HG02852 (cell line): ENCODE results near the gene FBXO41.
A peak's percentile ranks its signal among the peaks of the same experiment; 100 is the strongest.

Experiments used
- ATAC-seq: cut with Tn5 transposase; IDR thresholded peaks from one replicate; pipeline ENCODE4 v1.9.1; 2021; ENCODE audit warnings: mild to moderate bottlenecking, moderate library complexity; ENCODE audit not compliant: unreplicated experiment

The FBXO41 gene

DNA sequence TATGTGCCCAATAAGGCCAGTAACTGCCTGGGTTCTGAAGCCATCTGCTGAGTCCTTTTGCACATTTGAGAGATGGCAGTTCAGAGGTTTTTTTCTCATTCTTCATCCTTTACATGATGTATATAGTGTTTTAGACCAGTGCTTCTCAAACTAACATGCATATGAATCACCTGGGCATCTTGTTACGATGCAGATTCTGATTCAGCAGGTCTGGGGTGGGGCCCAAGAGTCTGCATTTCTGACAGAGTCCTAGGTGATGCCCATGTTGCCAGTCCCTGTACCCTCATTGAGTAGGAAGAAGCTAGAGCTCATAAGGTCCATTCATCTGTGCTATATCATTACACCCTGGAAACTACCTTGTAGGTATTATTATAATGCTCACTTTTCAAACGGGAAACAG lies 66.5 kb downstream of the FBXO41 start:
- ATAC-seq: no peak

- no peak for ATAC-seq
Observed at GRCh38 chr2:73217160-73217559, 67.1 kb downstream of the FBXO41 start.

DNA sequence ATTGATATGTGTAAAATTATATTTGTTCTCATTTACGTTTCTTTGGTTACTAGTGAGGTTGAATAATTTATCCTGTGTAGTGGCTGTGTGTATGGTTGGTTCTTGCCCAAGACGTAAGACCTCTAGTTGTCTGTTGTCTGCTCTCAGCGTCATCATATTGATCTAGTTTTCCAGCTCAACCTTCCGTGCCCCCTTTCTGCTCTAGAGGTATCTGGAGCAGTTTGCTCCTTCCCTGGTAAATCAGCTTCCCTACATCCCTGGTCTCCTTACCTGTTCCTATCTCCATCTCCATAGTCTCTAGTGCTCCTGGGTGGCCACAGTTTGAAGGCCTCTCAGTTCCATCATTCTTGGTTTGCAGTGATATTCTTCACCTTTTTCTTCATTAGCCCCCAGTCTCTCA lies 69.0 kb downstream of the FBXO41 start:
- ATAC-seq: no peak

- peak; percentile 92 for ATAC-seq
Observed at GRCh38 chr2:73214120-73215035, 69.9 kb downstream of the FBXO41 start, which contains the start of gene SMYD5. SMYD5 (plus strand) TSS chr2:73214245; CDS start chr2:73214267, 22 bp downstream.

DNA sequence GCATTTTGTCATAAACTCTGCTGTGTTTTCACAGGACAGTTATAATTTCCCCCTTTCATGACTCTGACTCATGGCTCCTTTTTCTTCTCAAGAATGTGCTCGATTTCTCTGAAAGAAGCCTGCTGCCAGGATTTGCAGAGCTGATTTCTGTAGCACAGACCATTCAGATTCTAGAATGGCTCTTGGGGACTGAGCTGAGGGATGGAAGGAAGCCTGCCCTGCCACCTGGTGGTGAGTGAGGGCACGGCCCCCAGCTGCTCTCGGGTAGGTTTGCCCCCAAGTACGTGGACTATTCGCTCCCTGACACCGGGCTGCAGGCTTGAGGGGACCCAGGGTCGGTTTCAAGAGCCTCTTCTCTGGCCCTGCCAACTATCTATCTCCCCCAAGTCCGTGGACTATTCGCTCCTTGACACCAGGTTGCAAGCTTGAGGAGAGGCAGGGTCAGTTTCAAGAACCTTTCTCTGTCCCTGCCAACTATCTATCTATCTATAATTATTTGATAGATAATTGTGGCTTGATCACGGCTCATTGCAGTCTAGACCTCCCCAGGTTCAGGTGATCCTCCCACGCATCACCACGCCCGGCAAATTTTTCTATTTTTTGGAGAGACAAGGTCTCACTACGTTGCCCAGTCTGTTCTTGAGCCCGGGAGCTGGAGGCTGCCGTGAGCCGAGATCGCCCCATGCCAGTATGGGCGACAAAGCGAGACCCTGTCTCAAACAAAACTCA lies 71.7 kb downstream of the FBXO41 start:
- peak; percentile 62 for ATAC-seq

DNA sequence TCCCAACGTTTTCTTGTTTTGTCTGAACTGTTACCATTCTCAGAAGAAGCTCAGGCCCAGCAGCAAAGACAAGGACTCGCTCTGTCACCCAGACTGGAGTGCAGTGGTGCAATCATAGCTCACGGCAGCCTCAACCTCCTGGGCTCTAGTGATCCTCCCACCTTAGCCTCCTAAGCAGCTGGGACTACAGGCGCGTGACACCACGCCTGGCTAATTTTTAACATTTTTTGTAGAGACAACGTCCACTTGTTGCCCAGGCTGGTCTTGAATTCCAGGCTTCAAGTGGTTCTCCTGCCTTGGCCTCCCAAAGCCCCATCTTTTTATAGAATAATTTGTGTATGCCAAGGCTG lies 72.2 kb downstream of the FBXO41 start:
- ATAC-seq: no peak

DNA sequence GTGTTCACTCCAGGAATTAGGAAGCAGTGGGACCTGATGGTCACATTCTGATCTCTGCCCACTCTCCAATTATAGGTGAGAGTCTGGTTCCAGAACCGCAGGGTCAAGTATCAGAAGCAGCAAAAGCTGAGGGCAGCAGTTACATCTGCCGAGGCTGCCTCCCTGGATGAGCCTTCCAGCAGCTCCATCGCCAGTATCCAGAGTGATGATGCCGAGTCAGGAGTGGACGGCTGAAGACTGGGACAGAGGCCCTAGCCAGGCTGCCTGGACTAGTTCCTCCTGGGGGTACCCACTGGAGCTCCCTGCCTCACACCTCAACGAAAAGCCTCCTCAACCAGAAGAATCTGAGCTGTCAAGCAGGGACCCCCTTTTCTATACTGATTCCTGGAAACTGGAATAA lies 73.6 kb downstream of the FBXO41 start:
- no peak for ATAC-seq

DNA sequence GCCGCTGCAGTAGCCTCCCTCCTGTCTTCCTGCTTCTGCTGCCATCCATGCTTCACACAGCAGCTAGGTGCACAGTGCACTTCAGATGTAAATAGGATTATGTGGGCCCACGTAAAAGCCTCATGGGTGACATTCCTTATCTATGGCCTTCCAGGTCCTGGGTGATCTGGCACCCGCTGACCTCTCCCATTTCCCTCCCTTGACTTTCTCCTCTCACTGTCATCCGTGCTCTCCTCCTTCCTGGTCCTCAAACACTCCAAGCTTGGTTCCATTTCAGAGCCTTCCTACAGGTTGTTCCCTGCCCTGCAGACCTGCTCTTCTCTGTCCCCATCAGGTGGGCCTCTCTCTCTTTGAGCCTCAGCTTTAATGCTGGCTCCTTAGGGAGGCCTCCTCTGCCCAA lies 74.3 kb downstream of the FBXO41 start:
- ATAC-seq: no peak

GRCh38 chr2:73208258-73208657 lies 76.0 kb downstream of the FBXO41 start:
- no peak for ATAC-seq

DNA sequence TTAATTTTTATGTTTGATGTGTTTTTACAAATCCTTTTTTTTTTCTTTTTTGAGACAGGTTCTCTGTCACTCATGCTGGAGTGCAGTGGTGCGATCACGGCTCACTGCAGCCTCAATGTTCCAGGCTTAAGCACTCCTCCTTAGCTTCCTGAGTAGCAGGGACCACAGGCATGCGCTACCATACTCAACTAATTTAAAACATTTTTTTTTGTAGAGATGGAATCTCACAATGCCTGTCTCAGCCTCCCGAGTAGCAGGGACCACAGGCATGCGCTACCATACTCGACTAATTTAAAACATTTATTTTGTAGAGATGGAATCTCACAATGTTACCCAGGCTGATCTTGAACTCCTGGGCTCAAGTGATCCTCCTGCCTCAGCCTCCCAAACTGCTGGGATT lies 78.7 kb downstream of the FBXO41 start:
- ATAC-seq: no peak
